Esophagus squamous epithelium (tissue), 4 donors: ENCODE data around the gene BIRC2.

Source experiments
- POLR2A ChIP-seq, 4 donors: fragments of 450-650 bp; IDR thresholded peaks; one replicate each; pipeline ENCODE4 v1.6.1; 2017; ENCODE audit warnings: antibody characterized with exemption in 4 of 4, mild to moderate bottlenecking in 4 of 4, moderate library complexity in 3 of 4
- TF ChIP-seq, protein P1 (sequence below), 6 experiments: fragments of 450-650 bp in 4 of 6; fragments of 200-600 bp in 2 of 6; sonication (generic) in 2 of 6; IDR thresholded peaks; one replicate each; pipeline ENCODE4 v1.5.1; 2016 to 2019; ENCODE audit warnings: antibody characterized with exemption in 6 of 6, mild to moderate bottlenecking in 4 of 6, moderate library complexity in 4 of 6

DNA sequence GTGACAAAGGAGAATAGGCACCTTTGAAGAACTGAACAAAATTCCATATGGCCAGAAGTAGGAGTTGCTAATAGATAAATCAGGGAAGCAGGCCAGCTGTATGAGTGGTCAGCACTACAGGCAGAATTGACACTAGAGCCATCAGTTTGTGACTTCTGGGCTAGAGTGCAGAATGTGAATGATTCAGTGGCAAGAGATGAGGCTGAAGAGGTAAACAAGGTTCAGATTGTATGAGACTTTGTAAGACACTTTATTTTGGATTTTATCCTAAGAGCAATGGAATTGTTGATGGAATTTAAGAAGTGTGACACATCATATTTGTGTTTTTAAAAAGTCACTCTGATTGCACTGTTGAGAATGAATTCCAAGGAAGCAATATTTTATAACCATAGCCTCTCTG lies 16.8 kb upstream of the BIRC2 start:
- TF ChIP-seq, protein P1, sequence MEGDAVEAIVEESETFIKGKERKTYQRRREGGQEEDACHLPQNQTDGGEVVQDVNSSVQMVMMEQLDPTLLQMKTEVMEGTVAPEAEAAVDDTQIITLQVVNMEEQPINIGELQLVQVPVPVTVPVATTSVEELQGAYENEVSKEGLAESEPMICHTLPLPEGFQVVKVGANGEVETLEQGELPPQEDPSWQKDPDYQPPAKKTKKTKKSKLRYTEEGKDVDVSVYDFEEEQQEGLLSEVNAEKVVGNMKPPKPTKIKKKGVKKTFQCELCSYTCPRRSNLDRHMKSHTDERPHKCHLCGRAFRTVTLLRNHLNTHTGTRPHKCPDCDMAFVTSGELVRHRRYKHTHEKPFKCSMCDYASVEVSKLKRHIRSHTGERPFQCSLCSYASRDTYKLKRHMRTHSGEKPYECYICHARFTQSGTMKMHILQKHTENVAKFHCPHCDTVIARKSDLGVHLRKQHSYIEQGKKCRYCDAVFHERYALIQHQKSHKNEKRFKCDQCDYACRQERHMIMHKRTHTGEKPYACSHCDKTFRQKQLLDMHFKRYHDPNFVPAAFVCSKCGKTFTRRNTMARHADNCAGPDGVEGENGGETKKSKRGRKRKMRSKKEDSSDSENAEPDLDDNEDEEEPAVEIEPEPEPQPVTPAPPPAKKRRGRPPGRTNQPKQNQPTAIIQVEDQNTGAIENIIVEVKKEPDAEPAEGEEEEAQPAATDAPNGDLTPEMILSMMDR (IDR thresholded peaks at IDR 0.05): no peak
- TF ChIP-seq POLR2A (IDR thresholded peaks at IDR 0.05): no peak
